DOHH2 (cell line): ENCODE data around the gene SPOP.

Experiments used
- H3F3A ChIP-seq: fragments of 200-600 bp; sonication (generic), shearing (Covaris generic); 2 replicates; pipeline ENCODE4 v1.6.0; 2016; ENCODE audit warnings: antibody characterized with exemption, mild to moderate bottlenecking; ENCODE audit not compliant: control insufficient read depth, insufficient read depth
- H3K27ac ChIP-seq: fragments of 200-600 bp; sonication (generic); 2 replicates; pipeline ENCODE4 v1.5.1; 2014; ENCODE audit warnings: low read depth, mild to moderate bottlenecking, low read length, moderate library complexity
- H3K27me3 ChIP-seq: fragments of 200-600 bp; sonication (generic); 2 replicates; pipeline ENCODE4 v1.6.1; 2014; ENCODE audit warnings: mild to moderate bottlenecking, low read length, mixed read lengths; ENCODE audit not compliant: control insufficient read depth
- H3K36me3 ChIP-seq: fragments of 200-600 bp; sonication (generic); 2 replicates; pipeline ENCODE4 v1.6.1; 2014; ENCODE audit warnings: mild to moderate bottlenecking, low read length, moderate library complexity, mixed read lengths; ENCODE audit not compliant: control insufficient read depth
- H3K4me1 ChIP-seq: fragments of 200-600 bp; sonication (generic); 2 replicates; pipeline ENCODE4 v1.6.1; 2014; ENCODE audit warnings: mild to moderate bottlenecking, low read length, mixed read lengths; ENCODE audit not compliant: control insufficient read depth
- H3K4me2 ChIP-seq: fragments of 200-600 bp; sonication (generic); 2 replicates; pipeline ENCODE4 v1.6.0; 2014; ENCODE audit warnings: mild to moderate bottlenecking, low read length, moderate library complexity
- H3K4me3 ChIP-seq: fragments of 200-600 bp; sonication (generic); 2 replicates; pipeline ENCODE4 v1.5.1; 2014; ENCODE audit warnings: mild to moderate bottlenecking, low read length, mixed read lengths
- H3K79me2 ChIP-seq: fragments of 200-600 bp; sonication (generic); 2 replicates; pipeline ENCODE4 v1.6.1; 2014; ENCODE audit warnings: mild to moderate bottlenecking, low read length, mixed read lengths; ENCODE audit not compliant: control insufficient read depth
- H3K9me2 ChIP-seq: fragments of 200-600 bp; sonication (generic); replicated peaks from 2 replicates; pipeline ENCODE4 v1.6.1; 2014; ENCODE audit warnings: mild to moderate bottlenecking, low read length, mixed read lengths; ENCODE audit not compliant: control insufficient read depth
- H3K9me3 ChIP-seq: fragments of 200-600 bp; sonication (generic); 2 replicates; pipeline ENCODE4 v1.6.1; 2014; ENCODE audit warnings: antibody characterized with exemption, low read length, mixed read lengths; ENCODE audit not compliant: control insufficient read depth, insufficient read depth
- H4K20me1 ChIP-seq: fragments of 200-600 bp; sonication (generic); 2 replicates; pipeline ENCODE4 v1.6.0; 2014; ENCODE audit warnings: low read depth, mild to moderate bottlenecking, antibody characterized with exemption, low read length, moderate library complexity; ENCODE audit not compliant: control insufficient read depth, insufficient read depth
- CTCF ChIP-seq: fragments of 200-600 bp; sonication (generic); IDR thresholded peaks from one replicate; pipeline ENCODE4 v1.5.1; 2014; ENCODE audit warnings: antibody characterized with exemption, mild to moderate bottlenecking, low read depth, low read length; ENCODE audit not compliant: poor library complexity, severe bottlenecking
- EZH2phosphoT487 ChIP-seq: fragments of 200-600 bp; sonication (generic); IDR thresholded peaks from 2 replicates; pipeline ENCODE4 v1.6.1; 2017; ENCODE audit warnings: borderline replicate concordance, mild to moderate bottlenecking, antibody characterized with exemption, low read length, moderate library complexity, mixed read lengths

SPOP gene

GRCh38 chr17:49699966-49700575, 22.2 kb upstream of the SPOP start:
- Histone ChIP-seq H4K20me1 (no peaks in the 10 kb centered on the region), H3K79me2 (no peaks in the 10 kb centered on the region), H3K9me2 (no peaks in the 10 kb centered on the region), H3K4me1 (peaks cover 6% of the 10 kb centered on the region; the same call in 1 of the 2 replicates), H3K27me3 (no peaks in the 10 kb centered on the region), H3K36me3 (peaks cover 45% of the 10 kb centered on the region), H3K4me2 (no peak overlapping the region), H3K4me3 (no peak overlapping the region), H3K9me3 (no peaks in the 10 kb centered on the region), H3K27ac (no peak overlapping the region), H3F3A (no peaks in the 10 kb centered on the region)
- TF ChIP-seq EZH2phosphoT487, result no peak
- TF ChIP-seq CTCF, result no peak

GRCh38 chr17:49698005-49698404, 20.1 kb upstream of the SPOP start:
- Histone ChIP-seq H3K4me3 (no peak overlapping the region), H4K20me1 (no peaks in the 10 kb centered on the region), H3K36me3 (peaks cover 25% of the 10 kb centered on the region), H3K4me2 (no peak overlapping the region), H3K4me1 (peaks cover 7% of the 10 kb centered on the region; the same call in 1 of the 2 replicates), H3K9me2 (no peaks in the 10 kb centered on the region), H3K9me3 (no peaks in the 10 kb centered on the region), H3K27ac (no peak overlapping the region), H3K79me2 (no peaks in the 10 kb centered on the region), H3F3A (no peaks in the 10 kb centered on the region), H3K27me3 (no peaks in the 10 kb centered on the region)
- TF ChIP-seq CTCF, result no peak
- TF ChIP-seq EZH2phosphoT487, result no peak

- Histone ChIP-seq H3K4me2 (no peak overlapping the region), H3K4me3 (no peak overlapping the region), H3K79me2 (no peaks in the 10 kb centered on the region), H3K36me3 (peaks cover 12% of the 10 kb centered on the region), H3K9me2 (no peaks in the 10 kb centered on the region), H3F3A (no peaks in the 10 kb centered on the region), H3K9me3 (no peaks in the 10 kb centered on the region), H3K27me3 (no peaks in the 10 kb centered on the region), H3K27ac (no peak overlapping the region), H4K20me1 (no peaks in the 10 kb centered on the region), H3K4me1 (peaks cover 7% of the 10 kb centered on the region; the same call in 1 of the 2 replicates)
- TF ChIP-seq CTCF, result no peak
- no peak for TF ChIP-seq EZH2phosphoT487
Measured at GRCh38 chr17:49696233-49696761, 18.4 kb upstream of the SPOP start.
